ENCODE results near the gene SUPV3L1. TPM values are rescaled to one million over a fixed set of nuclear protein-coding genes. Genes with fewer than 3 reads are reported as not detected.

SUPV3L1 gene
- total RNA-seq, 2 experiments from 2014 or later = 78.1 to 78.7 TPM

- no peaks in the 10 kb centered on the region for H3K9me3 ChIP-seq (ENCODE audit: control insufficient read depth in 1 of 2, insufficient read depth in 1 of 2, low read length in 2 of 2)
- H3K36me3 ChIP-seq (ENCODE audit: insufficient read depth, low read length) = peaks cover 18% of the 10 kb centered on the region
- intact Hi-C loops (cut with DNase I, micrococcal nuclease) = loop anchor here in 1 of 2 experiments (5.0 kb wide), 1 partner anchor 62 kb away; no protein-coding TSS in a partner anchor
- H3K27ac Mint-ChIP-seq = no peak overlapping the region
- peaks cover 11% of the 10 kb centered on the region for H3K4me1 Mint-ChIP-seq (ENCODE audit: low read depth)
- peaks cover 15% of the 10 kb centered on the region for H3K36me3 Mint-ChIP-seq (ENCODE audit: low read depth)
- H3K27me3 ChIP-seq (ENCODE audit: control insufficient read depth in 1 of 2, insufficient read depth in 2 of 2, low read length in 2 of 2) = no peaks in the 10 kb centered on the region
- ChIA-PET POLR2A (interaction anchor here (1.6 kb wide), 1 partner anchor 152 kb away, joined by 4 read pairs; no protein-coding TSS in a partner anchor), CTCF (no interaction called here)
- no peak for ATAC-seq (ENCODE audit: poor library complexity)
- no peaks in the 10 kb centered on the region for H3K27me3 Mint-ChIP-seq
- H3K27ac ChIP-seq (ENCODE audit: low read depth in 1 of 2, low read length in 2 of 2) = no peak overlapping the region
- no peak overlapping the region for H3K4me3 ChIP-seq (ENCODE audit: low read length)
- TF ChIP-seq, protein P1, sequence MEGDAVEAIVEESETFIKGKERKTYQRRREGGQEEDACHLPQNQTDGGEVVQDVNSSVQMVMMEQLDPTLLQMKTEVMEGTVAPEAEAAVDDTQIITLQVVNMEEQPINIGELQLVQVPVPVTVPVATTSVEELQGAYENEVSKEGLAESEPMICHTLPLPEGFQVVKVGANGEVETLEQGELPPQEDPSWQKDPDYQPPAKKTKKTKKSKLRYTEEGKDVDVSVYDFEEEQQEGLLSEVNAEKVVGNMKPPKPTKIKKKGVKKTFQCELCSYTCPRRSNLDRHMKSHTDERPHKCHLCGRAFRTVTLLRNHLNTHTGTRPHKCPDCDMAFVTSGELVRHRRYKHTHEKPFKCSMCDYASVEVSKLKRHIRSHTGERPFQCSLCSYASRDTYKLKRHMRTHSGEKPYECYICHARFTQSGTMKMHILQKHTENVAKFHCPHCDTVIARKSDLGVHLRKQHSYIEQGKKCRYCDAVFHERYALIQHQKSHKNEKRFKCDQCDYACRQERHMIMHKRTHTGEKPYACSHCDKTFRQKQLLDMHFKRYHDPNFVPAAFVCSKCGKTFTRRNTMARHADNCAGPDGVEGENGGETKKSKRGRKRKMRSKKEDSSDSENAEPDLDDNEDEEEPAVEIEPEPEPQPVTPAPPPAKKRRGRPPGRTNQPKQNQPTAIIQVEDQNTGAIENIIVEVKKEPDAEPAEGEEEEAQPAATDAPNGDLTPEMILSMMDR (IDR thresholded peaks at IDR 0.05) = no peak
- H3K9me3 Mint-ChIP-seq = no peaks in the 10 kb centered on the region
- DNase-seq = no peak
- H3K4me1 ChIP-seq (ENCODE audit: insufficient read depth, low read length) = peaks cover 15% of the 10 kb centered on the region
- no peak overlapping the region for H3K4me3 Mint-ChIP-seq
Measured at GRCh38 chr10:69240455-69240854, 60.4 kb downstream of the SUPV3L1 start.

DNA sequence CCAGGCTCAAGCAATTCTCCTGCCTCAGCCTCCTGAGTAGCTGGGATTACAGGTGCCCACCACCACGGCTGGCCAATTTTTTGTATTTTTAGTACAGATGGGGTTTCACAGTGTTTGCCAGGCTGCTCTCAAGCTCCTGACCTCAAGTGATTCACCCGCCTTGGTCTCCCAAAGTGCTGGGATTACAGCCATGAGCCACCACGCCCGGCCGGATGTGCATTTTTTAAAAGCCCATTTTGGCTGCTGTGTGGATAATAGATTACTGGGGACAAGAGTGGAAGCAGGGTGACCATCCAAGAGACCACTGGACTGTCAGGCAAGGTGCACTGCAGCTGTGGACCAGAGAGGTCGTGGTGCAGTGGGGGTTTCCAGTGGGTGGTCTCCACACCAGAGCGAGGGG lies 61.5 kb downstream of the SUPV3L1 start:
- Mint-ChIP-seq H3K4me3 (no peak overlapping the region), H3K27me3 (no peaks in the 10 kb centered on the region), H3K4me1 (ENCODE audit: low read depth) (peaks cover 6% of the 10 kb centered on the region), H3K9me3 (no peaks in the 10 kb centered on the region), H3K36me3 (ENCODE audit: low read depth) (peaks cover 26% of the 10 kb centered on the region), H3K27ac (no peak overlapping the region)
- Histone ChIP-seq H3K9me3 (ENCODE audit: control insufficient read depth in 1 of 2, insufficient read depth in 1 of 2, low read length in 2 of 2) (no peaks in the 10 kb centered on the region), H3K27me3 (ENCODE audit: control insufficient read depth in 1 of 2, insufficient read depth in 2 of 2, low read length in 2 of 2) (no peaks in the 10 kb centered on the region), H3K27ac (ENCODE audit: low read depth in 1 of 2, low read length in 2 of 2) (no peak overlapping the region), H3K4me3 (ENCODE audit: low read length) (no peak overlapping the region), H3K36me3 (ENCODE audit: insufficient read depth, low read length) (peaks cover 18% of the 10 kb centered on the region), H3K4me1 (ENCODE audit: insufficient read depth, low read length) (peaks cover 15% of the 10 kb centered on the region)
- POLR2A ChIA-PET = no interaction called here
- TF ChIP-seq, protein P1 (IDR thresholded peaks at IDR 0.05) = no peak
- ATAC-seq (ENCODE audit: poor library complexity) (no peak), DNase-seq (no peak)
- intact Hi-C loops (cut with DNase I, micrococcal nuclease) = loop anchor here in 1 of 2 experiments (5.0 kb wide), 1 partner anchor 61 kb away; no protein-coding TSS in a partner anchor
- CTCF ChIA-PET = no interaction called here

DNA sequence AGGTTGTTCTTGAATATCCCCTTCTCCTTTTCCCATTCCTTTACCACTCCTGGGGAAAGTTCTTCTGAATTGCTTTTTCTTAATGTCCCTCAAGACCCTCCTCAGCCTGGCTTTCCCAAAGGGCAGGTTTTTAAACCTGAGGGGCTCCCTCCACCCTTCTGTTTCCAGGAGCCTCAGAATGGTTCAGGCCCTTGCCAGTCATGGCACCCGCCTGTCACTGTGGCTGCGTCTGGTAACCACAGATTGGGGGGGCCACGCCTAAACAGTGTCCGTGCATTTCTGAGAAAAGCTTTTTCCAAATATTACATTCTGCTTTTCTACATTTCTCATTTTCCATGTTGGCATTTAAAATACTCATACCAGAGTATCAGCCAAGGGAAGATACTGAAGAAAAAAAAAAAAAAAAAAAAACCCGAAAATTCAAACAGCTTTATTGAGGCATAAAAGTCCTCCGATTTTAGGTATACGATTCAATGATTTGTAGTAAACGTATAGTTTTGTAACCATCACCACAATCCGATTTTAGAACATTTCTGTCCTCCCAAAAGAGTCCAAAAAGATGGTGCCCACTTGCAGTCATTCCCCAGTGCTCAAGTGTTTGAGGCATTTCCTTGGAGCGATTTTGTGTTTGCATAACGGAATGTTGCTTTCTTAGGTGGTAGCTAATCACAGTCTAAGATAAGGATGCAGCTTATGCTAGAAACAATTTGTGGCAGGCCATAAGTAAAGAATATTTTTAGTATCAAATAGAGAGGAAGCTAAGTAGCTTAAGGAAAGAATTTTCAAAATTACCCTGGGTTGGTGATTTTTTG lies 62.2 kb downstream of the SUPV3L1 start:
- H3K4me1 ChIP-seq (ENCODE audit: insufficient read depth, low read length) = peaks cover 15% of the 10 kb centered on the region
- H3K4me3 ChIP-seq (ENCODE audit: low read length) = no peak overlapping the region
- TF ChIP-seq, protein P1 (IDR thresholded peaks at IDR 0.05) = no peak
- DNase-seq = no peak
- Mint-ChIP-seq H3K4me1 (ENCODE audit: low read depth) (peaks cover 6% of the 10 kb centered on the region), H3K27ac (no peak overlapping the region), H3K36me3 (ENCODE audit: low read depth) (peaks cover 31% of the 10 kb centered on the region), H3K9me3 (no peaks in the 10 kb centered on the region), H3K4me3 (no peak overlapping the region), H3K27me3 (no peaks in the 10 kb centered on the region)
- no peak overlapping the region for H3K27ac ChIP-seq (ENCODE audit: low read depth in 1 of 2, low read length in 2 of 2)
- no peaks in the 10 kb centered on the region for H3K9me3 ChIP-seq (ENCODE audit: control insufficient read depth in 1 of 2, insufficient read depth in 1 of 2, low read length in 2 of 2)
- ChIA-PET POLR2A (no interaction called here), CTCF (interaction anchor here (1.0 kb wide), 1 partner anchor 273 kb away, joined by 3 read pairs; no protein-coding TSS in a partner anchor)
- ATAC-seq (ENCODE audit: poor library complexity) = no peak
- intact Hi-C loops (cut with DNase I, micrococcal nuclease) = loop anchor here in 1 of 2 experiments (5.0 kb wide), 1 partner anchor 60 kb away; no protein-coding TSS in a partner anchor
- peaks cover 21% of the 10 kb centered on the region for H3K36me3 ChIP-seq (ENCODE audit: insufficient read depth, low read length)
- H3K27me3 ChIP-seq (ENCODE audit: control insufficient read depth in 1 of 2, insufficient read depth in 2 of 2, low read length in 2 of 2) = no peaks in the 10 kb centered on the region

All from CD4-positive, alpha-beta T cell (primary cell).